Aorta (tissue), 5 donors: Measurements from ENCODE around the gene AUTS2. TPM values are rescaled to one million over a fixed set of nuclear protein-coding genes. Genes with fewer than 3 reads are reported as not detected.

Experiments used
- ATAC-seq: fragments of 200-7000 bp; cut with Tn5 transposase; one replicate; pipeline ENCODE4 v1.9.1; 2022; ENCODE audit warnings: moderate library complexity; ENCODE audit not compliant: low FRiP score
- DNase-seq, 2 donors: peaks; one replicate each; pipeline ENCODE4 v3.0.0-alpha.2; 2020
- H3K27ac ChIP-seq, 2 donors: one replicate each; pipeline ENCODE4 v1.5.1; 2013; ENCODE audit warnings: low read length in 2 of 2, mild to moderate bottlenecking in 2 of 2, moderate library complexity in 2 of 2, control low read depth in 1 of 2, inconsistent platforms in 1 of 2, low read depth in 1 of 2
- H3K27me3 ChIP-seq, 2 donors: one replicate each; pipeline ENCODE4 v1.6.1; 2013; ENCODE audit warnings: control low read depth in 1 of 2, low read length in 1 of 2, mild to moderate bottlenecking in 1 of 2, moderate library complexity in 1 of 2; ENCODE audit not compliant: insufficient read depth in 2 of 2, control insufficient read depth in 1 of 2
- H3K36me3 ChIP-seq, 2 donors: one replicate each; pipeline ENCODE4 v1.6.1; 2013; ENCODE audit warnings: control low read depth in 1 of 2, low read length in 1 of 2, mild to moderate bottlenecking in 1 of 2; ENCODE audit not compliant: insufficient read depth in 2 of 2, control insufficient read depth in 1 of 2
- H3K4me1 ChIP-seq, 2 donors: one replicate each; pipeline ENCODE4 v1.6.1; 2013; ENCODE audit warnings: low read length in 2 of 2, control low read depth in 1 of 2, mild to moderate bottlenecking in 1 of 2, moderate library complexity in 1 of 2; ENCODE audit not compliant: insufficient read depth in 2 of 2, control insufficient read depth in 1 of 2
- H3K4me3 ChIP-seq, 2 donors: one replicate each; pipeline ENCODE4 v1.5.1; 2013; ENCODE audit warnings: low read length in 2 of 2, control low read depth in 1 of 2, mild to moderate bottlenecking in 1 of 2
- H3K9me3 ChIP-seq: one replicate; pipeline ENCODE4 v1.6.1; 2013; ENCODE audit warnings: mild to moderate bottlenecking, low read length; ENCODE audit not compliant: control insufficient read depth
- WGBS, 2 donors: extraction: QIAGEN DNeasy Blood & Tissue Kit; methylation state at CpG; one replicate each; pipeline ENCODE4 v1.1.7; 2013; 5-methylcytosine and 5-hydroxymethylcytosine counted together
- intact Hi-C, 2 donors: fragments of 100-400 bp; cut with DNase I; formaldehyde crosslinking; loops; one replicate each; pipeline versions ENCODE4 v1.14.2 to v1.15.0; 2022
- polyA plus RNA-seq, 2 donors: library from polyadenylated mRNA; stranded (reverse); fragments of 200-250 nt; gene quantifications; one replicate each; pipeline ENCODE4 v1.2.3, GENCODE V29; 2013
- total RNA-seq, 2 donors: library from RNA; stranded (reverse); fragmentation: NEBNext Ultra II Directional; extraction: Animal tissue kit (Norgen Biotek cat#: 25700); gene quantifications; one replicate each; pipeline ENCODE4 v1.2.1, GENCODE V29; 2021
- donor health status: healthy with polysubstance abuse.
- donor health status: Bipolar disorder and iron deficiency.
- donor health status: DM: no; HTN: no; CAD: no.
- donor health status: DM: no; HTN: no; CAD: no.
- donor health status: DM: yes; HTN: yes; CAD: no.

The AUTS2 gene
- total and polyA plus RNA-seq, 4 donors, result 3.9 to 102 (median 57.0) TPM

DNA sequence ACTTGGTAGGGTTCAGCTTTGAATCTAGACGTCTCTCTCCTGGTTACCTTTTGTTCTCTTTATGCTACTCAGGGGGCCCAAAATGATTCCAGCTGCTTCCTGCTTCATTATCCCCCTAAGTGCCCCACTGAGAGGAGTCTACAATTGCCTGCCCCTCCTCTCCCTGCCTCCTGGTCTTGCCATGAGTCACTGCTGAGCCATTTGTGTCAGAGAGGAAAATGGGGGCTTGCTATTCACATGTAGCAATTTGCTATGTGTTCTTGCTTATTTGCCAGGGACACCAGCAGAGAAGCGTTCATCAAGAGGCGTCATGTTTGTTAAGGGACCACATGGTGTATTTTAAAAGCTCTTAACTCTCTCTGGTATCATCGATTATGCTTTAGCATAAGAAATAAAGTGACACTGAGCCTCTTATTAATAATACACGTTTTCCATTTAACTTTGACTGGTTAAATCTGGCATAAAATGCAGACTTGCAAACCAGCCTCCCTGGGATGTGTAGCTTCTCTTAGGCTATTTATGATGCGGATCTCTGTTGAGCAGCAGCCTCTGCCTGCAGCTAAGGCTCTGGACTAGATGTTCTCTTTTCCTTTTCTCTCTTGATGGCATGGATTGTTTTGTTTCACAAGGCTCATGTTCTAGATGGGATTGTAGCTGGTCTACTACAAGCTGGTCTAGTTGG is 239.3 kb downstream of the AUTS2 start:
- intact Hi-C loops, result no loop called here
- Histone ChIP-seq H3K27me3 (peaks cover 0 to 3% of the 10 kb centered on the region in 2 donors), H3K36me3 (no peaks in the 10 kb centered on the region), H3K4me3 (no peak overlapping the region), H3K9me3 (no peaks in the 10 kb centered on the region), H3K27ac (no peak overlapping the region), H3K4me1 (no peaks in the 10 kb centered on the region)
- 60 to 73% methylated on average over 6 of the region's 6 CpGs for WGBS, 2 donors
- DNase-seq, result no peak
- ATAC-seq, result no peak

DNA sequence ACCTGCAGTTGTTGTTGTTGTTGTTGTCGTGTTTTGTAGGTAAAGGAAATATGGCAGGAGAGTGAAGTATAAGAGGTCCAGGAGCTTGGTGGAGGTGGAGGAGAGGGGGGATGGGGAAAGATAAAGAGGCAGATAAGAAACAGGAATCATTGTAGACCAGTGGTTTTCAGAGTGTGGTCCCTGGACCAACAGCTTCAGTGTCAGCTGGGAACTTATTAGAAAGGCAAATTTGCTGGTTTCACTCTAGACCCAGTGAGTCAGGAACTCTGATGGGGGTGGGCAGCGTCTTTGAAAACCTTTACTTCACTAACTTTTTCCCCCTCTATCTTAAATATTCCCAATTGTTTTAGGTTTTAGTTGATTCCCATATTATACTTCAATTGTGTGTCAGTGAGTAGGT is 241.5 kb downstream of the AUTS2 start:
- H3K4me3 ChIP-seq, result no peak overlapping the region
- peaks cover 2% of the 10 kb centered on the region for H3K9me3 ChIP-seq
- no peaks in the 10 kb centered on the region for H3K4me1 ChIP-seq
- ATAC-seq, result no peak
- peaks cover 0 to 3% of the 10 kb centered on the region in 2 donors for H3K27me3 ChIP-seq
- H3K27ac ChIP-seq, result no peak overlapping the region
- 93 to 96% methylated on average over 2 of the region's 2 CpGs for WGBS, 2 donors
- no peaks in the 10 kb centered on the region for H3K36me3 ChIP-seq
- intact Hi-C loops, result no loop called here
- DNase-seq, result no peak

- DNase-seq, result no peak
- Histone ChIP-seq H3K27ac (no peak overlapping the region), H3K36me3 (no peaks in the 10 kb centered on the region), H3K4me3 (no peak overlapping the region), H3K4me1 (no peaks in the 10 kb centered on the region), H3K27me3 (peaks cover 0 to 3% of the 10 kb centered on the region in 2 donors), H3K9me3 (peaks cover 2% of the 10 kb centered on the region)
- no peak for ATAC-seq
- 80 to 81% methylated on average over 3 of the region's 3 CpGs for WGBS, 2 donors
- intact Hi-C loops, result no loop called here
Observed at GRCh38 chr7:69840248-69840647, 242.0 kb downstream of the AUTS2 start.

GRCh38 chr7:69843653-69844052 is 245.4 kb downstream of the AUTS2 start:
- H3K27me3 ChIP-seq, result peaks cover 0 to 2% of the 10 kb centered on the region in 2 donors
- ATAC-seq, result no peak
- peaks cover 2% of the 10 kb centered on the region for H3K9me3 ChIP-seq
- H3K4me1 ChIP-seq, result no peaks in the 10 kb centered on the region
- no peaks in the 10 kb centered on the region for H3K36me3 ChIP-seq
- DNase-seq, result no peak
- no peak overlapping the region for H3K4me3 ChIP-seq
- 97% methylated on average over 2 of the region's 2 CpGs for WGBS, 2 donors
- H3K27ac ChIP-seq, result no peak overlapping the region
- intact Hi-C loops, result no loop called here

DNA sequence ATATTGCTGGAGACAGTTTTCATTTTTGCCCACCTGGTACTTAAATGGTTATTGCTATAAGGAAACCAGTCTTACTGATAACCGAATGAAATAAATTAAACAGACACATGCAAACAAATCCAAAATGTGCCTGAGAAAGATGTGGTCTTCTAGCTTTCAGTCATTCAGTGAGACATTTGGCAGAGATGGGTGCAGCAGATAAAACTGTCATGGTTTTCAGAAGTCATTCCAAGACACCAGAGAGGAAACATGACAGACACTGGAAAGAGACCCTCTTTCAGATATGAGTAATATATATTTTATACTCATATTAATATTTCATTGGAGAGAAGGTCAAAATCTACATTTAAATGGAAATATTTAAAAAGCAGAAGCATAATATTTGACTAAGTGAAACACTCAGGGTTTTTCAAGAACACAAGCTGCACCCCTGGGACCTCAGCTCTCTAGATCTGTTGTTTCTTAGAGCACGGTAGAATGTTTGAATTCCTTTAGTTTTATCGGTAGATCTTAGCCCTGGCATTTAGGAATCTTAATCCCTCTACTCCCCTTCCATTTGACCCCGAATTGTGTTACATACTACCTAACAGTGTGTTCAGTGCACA is 246.1 kb downstream of the AUTS2 start:
- 39 to 48% methylated on average over 4 of the region's 4 CpGs for WGBS, 2 donors
- no peak overlapping the region for H3K4me3 ChIP-seq

GRCh38 chr7:69845721-69846495 is 247.6 kb downstream of the AUTS2 start:
- ATAC-seq (no peak), DNase-seq (no peak)
- intact Hi-C loops, result no loop called here
- H3K27ac ChIP-seq, result no peak overlapping the region
- H3K4me1 ChIP-seq, result no peaks in the 10 kb centered on the region
- no peaks in the 10 kb centered on the region for H3K27me3 ChIP-seq
- H3K9me3 ChIP-seq, result peaks cover 2% of the 10 kb centered on the region
- 27 to 30% methylated on average over 3 of the region's 3 CpGs for WGBS, 2 donors
- no peaks in the 10 kb centered on the region for H3K36me3 ChIP-seq
- no peak overlapping the region for H3K4me3 ChIP-seq

More for the DNA sequence above, 246.1 kb downstream of the AUTS2 start:
- Histone ChIP-seq H3K4me1 (no peaks in the 10 kb centered on the region), H3K36me3 (no peaks in the 10 kb centered on the region), H3K9me3 (peaks cover 2% of the 10 kb centered on the region), H3K27ac (no peak overlapping the region), H3K27me3 (no peaks in the 10 kb centered on the region)
- DNase-seq, result no peak
- ATAC-seq, result no peak
- intact Hi-C loops, result no loop called here

DNA sequence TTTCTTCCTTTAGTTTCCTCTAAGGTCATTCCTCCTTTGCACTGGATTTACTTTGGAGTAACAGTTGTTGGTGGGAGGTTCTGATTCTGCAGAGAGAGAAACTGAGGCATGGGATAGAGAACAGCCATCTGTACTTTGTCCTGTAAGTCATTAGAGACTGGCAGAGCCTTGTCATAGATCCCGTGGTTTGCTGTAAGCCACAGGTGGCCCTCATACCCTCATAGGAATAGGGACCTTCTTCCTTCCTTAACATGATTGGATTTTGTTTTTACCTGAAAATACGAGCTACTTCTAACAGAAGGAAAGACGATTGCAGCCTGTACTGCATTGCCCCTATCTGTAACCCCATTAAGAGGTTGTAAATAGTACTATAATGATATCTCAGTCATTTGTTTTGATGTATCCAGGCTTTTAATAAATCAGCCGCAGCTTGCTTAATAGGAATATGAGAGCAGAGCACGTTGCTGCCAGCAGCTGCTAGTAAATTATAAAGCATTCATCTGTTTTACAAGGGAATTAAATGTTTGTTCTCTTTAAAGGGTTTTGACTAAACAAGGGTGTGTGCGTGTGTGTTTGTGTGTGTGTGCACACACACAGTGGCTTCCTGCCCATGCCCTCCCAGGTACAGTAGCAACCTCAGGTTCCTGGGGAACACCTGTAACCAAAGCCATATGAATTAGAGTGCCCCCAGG is 249.8 kb downstream of the AUTS2 start:
- ATAC-seq, result no peak
- no peaks in the 10 kb centered on the region for H3K27me3 ChIP-seq
- H3K36me3 ChIP-seq, result no peaks in the 10 kb centered on the region
- H3K4me1 ChIP-seq, result no peaks in the 10 kb centered on the region
- H3K27ac ChIP-seq, result no peak overlapping the region
- DNase-seq, result no peak
- no peak overlapping the region for H3K4me3 ChIP-seq
- intact Hi-C loops, result no loop called here
- H3K9me3 ChIP-seq, result no peaks in the 10 kb centered on the region
- 86 to 88% methylated on average over 6 of the region's 6 CpGs for WGBS, 2 donors

DNA sequence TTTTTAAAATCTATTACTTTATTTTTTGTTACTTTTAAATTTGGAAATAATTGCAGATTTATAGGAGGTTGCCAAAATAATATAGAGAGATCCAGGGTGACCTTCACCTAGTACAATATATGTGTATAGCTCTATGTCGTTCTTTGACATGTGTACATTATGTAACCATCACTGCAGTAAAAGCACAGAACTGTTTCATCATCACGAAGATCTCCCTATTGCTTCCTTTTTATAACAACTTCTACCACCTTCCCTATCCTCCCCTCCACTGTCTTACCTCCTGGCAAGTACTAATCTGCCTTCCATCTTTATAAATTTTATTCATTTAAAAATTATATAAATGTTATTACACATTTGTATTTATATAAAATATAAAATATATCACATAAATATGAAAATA is 251.0 kb downstream of the AUTS2 start:
- DNase-seq (no peak), ATAC-seq (no peak)
- Histone ChIP-seq H3K4me1 (no peaks in the 10 kb centered on the region), H3K4me3 (no peak overlapping the region), H3K9me3 (no peaks in the 10 kb centered on the region), H3K27ac (no peak overlapping the region), H3K36me3 (no peaks in the 10 kb centered on the region), H3K27me3 (no peaks in the 10 kb centered on the region)
- intact Hi-C loops, result no loop called here
- WGBS, 2 donors, result 81 to 87% methylated on average over 2 of the region's 2 CpGs
